ENCODE results near the gene VPS45.
"Not testable (repeated sequence)": the region's sequence is repeated elsewhere in the genome, so short reads cannot be mapped to it uniquely, and the experiment has no call there.

Gene VPS45, protein sequence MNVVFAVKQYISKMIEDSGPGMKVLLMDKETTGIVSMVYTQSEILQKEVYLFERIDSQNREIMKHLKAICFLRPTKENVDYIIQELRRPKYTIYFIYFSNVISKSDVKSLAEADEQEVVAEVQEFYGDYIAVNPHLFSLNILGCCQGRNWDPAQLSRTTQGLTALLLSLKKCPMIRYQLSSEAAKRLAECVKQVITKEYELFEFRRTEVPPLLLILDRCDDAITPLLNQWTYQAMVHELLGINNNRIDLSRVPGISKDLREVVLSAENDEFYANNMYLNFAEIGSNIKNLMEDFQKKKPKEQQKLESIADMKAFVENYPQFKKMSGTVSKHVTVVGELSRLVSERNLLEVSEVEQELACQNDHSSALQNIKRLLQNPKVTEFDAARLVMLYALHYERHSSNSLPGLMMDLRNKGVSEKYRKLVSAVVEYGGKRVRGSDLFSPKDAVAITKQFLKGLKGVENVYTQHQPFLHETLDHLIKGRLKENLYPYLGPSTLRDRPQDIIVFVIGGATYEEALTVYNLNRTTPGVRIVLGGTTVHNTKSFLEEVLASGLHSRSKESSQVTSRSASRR

GRCh38 chr1:150067184-150068108 is at the start of gene VPS45:
TSS of gene VPS45 (plus strand) at chr1:150067776. CDS start at chr1:150067858, 82 bp downstream.
- DNase-seq: peak; percentile 95

DNA sequence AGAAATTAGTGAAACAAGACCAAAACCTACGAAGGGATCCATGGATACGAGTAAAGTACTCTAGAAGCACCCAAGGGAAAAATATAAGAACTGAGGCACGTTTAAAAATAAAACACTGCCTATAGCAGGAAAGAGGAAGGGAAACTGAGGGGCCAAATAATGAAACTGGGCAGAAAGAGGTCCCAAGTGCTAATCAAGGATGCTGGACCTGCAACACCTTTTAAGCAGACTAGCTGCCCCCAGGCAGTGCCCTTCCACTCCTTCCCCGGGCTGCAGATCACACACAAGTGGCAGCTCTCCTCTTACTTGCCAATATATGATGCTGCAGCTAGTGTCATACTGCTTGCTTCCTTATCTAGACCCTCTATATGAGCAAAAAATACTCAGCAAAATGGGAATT is 49.4 kb upstream of the VPS45 start:
- DNase-seq: no peak

GRCh38 chr1:150020711-150021110 is 46.9 kb upstream of the VPS45 start:
- DNase-seq: no peak

DNA sequence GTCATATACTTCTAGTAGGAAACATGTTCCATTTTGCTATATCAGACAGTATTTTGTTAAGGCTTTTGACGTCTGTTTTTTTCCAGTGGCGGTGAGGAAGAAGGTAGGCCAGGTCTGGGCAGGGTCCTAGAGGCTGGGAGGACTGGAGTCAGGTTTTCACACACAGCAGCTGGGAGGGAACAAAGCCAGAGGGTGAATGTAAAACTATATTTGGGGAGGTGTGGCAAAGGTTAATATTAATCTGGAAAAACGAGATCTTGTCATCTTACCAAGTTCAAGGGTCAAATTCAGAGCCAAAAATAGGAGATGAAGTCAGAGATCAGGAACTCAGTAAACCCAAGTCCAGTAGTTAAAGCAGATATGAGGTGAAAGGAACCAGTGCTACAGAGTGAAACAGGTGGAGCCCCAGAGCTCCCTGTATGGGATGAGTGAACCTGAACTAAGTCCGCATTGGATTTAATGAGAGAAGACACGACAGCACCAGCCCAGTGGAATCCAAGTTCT is 46.3 kb upstream of the VPS45 start:
- DNase-seq: peak; percentile 77

DNA sequence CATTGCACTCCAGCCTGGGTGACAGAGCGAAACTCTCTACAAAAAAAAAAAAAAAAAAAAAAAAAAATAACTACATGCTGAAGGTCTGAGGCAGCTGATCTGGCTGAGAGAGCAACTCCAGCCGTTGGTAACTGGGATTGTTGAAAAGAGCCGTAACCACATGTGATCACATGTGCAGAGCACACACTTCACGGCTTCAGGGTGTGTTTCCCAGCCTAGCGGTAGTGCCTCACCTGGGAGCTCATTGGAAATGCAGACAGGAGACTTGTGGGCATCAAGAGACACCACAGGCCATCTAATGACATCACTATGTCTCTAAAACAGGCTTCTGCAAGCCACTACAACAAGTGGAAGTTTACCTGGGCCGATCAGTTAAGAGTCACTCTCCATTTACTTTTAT is 45.2 kb upstream of the VPS45 start:
- peak; percentile 68 for DNase-seq

GRCh38 chr1:150024156-150024555 is 43.4 kb upstream of the VPS45 start:
- DNase-seq: no peak

- DNase-seq: no peak
Measured at GRCh38 chr1:150028322-150028721, 39.3 kb upstream of the VPS45 start.

DNA sequence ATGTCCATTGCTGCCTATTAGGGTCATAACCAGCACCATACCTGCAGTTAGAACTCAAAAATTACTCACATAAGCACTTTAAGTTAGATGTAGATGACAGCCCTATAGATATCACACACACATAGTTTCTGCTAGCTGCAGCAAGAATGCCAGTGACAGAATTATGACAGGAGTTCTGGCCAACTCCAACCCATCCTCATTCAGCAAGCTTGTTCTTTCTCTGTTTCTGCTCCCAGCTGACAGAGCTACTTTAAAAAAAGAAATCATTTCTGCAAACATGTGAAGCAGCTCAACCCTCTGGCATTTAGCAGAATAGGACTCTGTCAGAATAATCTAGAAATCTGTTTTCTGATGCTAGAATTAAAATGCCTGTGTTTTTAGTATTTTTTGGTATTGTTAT is 33.2 kb upstream of the VPS45 start:
- no peak for DNase-seq

DNA sequence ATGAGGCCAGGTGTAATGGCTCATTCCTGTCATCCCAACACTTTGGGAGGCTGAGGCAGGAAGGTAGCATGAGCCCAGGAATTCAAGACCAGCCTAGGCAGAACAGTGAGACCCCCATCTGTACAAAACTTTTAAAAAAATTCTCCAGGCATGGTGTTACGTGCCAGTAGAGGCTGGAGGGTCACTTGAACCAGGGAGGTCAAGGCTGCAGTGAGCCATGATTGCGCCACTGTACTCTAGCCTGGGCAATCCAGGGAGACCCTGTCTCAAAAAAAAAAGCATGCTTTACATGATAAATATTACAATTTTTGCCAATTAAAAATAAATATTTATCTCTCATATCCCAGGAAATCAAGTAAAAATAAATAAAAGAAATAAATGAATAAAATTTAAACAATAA is 17.6 kb upstream of the VPS45 start:
- DNase-seq: no peak

GRCh38 chr1:150051089-150051373 is 16.5 kb upstream of the VPS45 start:
- no peak for DNase-seq

- not testable (repeated sequence) for DNase-seq
Measured at GRCh38 chr1:150051905-150052412, 15.6 kb upstream of the VPS45 start.

- no peak for DNase-seq
Measured at GRCh38 chr1:150053926-150054325, 13.7 kb upstream of the VPS45 start.

DNA sequence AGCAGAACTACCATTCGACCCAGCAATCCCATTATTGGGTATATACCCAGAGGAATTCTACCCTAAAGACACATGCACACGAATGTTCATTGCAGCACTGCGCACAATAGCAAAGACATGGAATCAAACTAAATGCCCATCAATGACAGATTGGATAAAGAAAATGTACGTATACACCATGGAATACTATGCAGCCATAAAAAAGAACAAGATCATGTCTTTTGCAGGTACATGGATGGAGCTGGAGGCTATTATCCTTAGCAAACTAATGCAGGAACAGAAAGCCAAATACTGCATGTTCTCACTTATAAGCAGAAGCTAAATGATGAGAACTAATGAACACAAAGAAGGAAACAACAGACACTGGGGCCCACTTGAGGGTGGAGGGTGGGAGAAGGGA is 12.1 kb upstream of the VPS45 start:
- not testable (repeated sequence) for DNase-seq

DNA sequence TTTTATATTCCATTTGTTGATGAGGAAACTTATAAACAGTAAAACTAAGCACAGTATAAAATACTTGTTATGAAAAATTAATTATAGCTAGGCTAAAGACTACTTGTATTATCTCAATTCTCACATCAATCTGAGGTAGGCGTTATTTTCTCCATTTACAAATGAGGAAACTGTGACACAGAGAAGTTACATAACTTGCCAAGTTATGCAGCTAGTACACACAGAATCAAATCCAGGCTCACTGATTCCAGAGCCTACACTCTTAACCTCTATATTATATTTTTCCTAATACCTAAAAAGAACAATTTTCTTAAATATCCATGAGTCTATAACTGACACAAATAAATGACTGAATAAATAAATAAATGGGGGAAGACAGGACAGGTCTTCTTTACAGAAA is 11.2 kb upstream of the VPS45 start:
- no peak for DNase-seq

- DNase-seq: no peak
Measured at GRCh38 chr1:150060260-150060659, 7.3 kb upstream of the VPS45 start.

GRCh38 chr1:150061632-150062101 is 5.9 kb upstream of the VPS45 start:
- no peak for DNase-seq

DNA sequence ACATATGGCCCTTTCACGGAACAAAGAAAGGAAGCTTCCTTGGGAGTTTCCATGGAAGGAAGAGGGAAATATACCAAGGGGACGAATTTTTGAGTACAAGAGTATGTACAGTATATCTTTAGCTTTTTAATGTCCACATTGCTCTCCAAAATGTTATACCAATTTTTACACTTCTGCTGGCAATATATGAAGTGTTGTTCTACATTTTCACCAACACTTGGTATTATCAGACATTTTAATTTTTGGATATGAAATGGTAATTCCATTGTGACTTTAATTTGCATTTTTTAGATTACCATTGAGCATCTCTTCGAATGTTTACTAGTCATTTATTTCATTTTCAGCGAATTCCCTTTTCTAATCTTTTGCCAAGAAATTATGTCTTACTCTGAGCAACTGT is 5.5 kb upstream of the VPS45 start:
- DNase-seq: no peak

DNA sequence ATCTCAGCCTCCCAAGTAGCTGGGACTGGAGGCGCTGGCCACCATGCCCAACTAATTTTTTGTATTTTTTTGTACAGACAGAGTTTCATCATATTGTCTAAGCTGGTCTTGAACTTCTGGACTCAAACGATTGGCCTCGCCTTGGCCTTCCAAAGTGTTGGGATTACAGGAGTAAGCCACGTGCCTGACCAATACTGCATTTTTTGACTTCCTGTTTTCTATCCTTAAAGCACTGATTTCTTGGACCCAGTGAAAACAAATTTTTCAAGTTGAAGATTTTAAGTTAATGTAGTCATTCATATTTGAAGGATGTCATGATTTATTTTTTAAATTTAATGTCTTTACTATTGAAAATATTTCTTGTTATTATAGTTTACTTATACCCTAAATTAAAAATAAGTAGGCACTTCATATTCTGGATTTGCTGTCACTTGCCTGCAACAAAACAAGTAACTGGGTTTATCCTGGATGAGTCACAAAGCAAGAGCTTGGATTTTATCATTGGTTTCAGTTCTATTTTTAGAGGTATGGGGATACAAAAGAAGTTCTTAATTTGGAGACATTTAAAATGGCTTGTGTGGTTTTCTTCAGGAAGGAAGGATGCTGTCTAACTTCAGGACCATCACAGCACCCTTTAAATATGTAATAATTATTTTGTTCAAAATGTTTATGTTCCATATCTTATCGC is 2.2 kb upstream of the VPS45 start:
- peak; percentile 6 for DNase-seq

DNA sequence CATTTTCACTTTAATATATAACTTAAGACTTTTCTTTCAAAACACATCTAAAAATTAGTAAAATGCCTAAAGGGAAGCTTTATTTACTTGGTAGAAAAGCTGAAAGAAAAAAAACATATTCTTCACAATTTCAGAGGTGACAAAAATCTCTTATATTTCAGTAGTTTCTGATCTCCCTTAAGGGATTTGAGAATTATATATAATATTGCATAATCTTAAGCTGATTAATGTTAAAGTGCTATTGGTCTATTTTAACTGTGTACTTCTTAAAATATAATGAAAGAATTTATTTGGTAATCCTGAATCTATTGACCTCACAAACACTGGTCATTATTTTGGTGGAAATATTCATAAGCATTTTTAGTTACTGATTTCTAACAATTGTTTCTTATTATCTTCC is 1.2 kb upstream of the VPS45 start:
- no peak for DNase-seq

DNA sequence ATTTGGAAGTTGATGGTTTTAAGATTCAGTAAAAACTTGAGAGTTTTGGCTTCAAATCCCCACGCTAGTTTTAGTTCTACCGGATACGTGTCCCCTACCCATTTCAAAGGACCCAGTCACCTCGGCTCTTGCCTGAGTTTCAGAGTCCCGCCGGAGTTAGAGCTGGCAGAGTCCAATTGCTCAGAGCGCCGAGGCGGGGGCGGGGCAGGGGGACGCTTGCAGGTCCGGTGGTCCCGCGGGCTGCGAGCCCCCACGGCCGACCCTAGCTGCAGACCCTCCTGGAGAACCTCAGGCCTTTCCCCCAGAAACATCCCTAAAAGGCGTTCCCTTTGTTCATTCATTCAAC is 765 bp upstream of the VPS45 start:
- peak; percentile 84 for DNase-seq

DNA sequence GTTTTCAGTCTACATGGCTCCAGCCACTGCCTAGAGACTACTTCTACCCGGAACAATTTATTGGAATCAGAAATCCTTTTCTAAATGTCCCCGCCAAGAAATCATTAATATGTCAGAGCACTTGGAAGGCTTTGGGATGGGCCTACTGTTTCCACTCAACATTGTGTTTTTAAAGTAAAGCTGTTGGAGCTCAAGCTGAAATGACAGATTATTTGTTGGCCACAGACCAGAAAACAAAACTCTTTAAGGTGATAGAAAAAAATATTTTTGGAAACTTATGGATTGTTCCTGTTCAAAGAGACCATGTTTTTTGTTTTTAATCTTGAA is 496 bp downstream of the VPS45 start:
- DNase-seq: no peak

GRCh38 chr1:150069923-150070322 is 2.3 kb downstream of the VPS45 start:
- no peak for DNase-seq

- DNase-seq: peak; percentile 42
Measured at GRCh38 chr1:150072959-150073358, 5.4 kb downstream of the VPS45 start.
